Osteoblast (primary cell): ENCODE results near the gene GAL3ST2. TPM values are rescaled to one million over a fixed set of nuclear protein-coding genes. Genes with fewer than 3 reads are reported as not detected.

ENCODE experiments used
- DNase-seq: peaks from one replicate; pipeline ENCODE4 v3.0.0; 2011; ENCODE audit warnings: low spot score, mixed read lengths; ENCODE audit not compliant: insufficient read length; ENCODE audit errors: missing footprints
- H2AFZ ChIP-seq: 2 replicates; pipeline ENCODE4 v1.6.0; 2011; ENCODE audit warnings: mild to moderate bottlenecking, low read length
- H3K27ac ChIP-seq: 2 replicates; pipeline ENCODE4 v1.5.1; 2011; ENCODE audit warnings: mild to moderate bottlenecking, low read depth, low read length, moderate library complexity
- H3K27me3 ChIP-seq: 2 replicates; pipeline ENCODE4 v1.6.0; 2012; ENCODE audit warnings: mild to moderate bottlenecking, control low read depth, inconsistent platforms, low read length, moderate library complexity; ENCODE audit not compliant: insufficient read depth
- H3K36me3 ChIP-seq: 2 replicates; pipeline ENCODE4 v1.5.1; 2011; ENCODE audit warnings: mild to moderate bottlenecking, low read length, control low read depth, moderate library complexity; ENCODE audit not compliant: insufficient read depth
- H3K4me1 ChIP-seq: 2 replicates; pipeline ENCODE4 v1.5.1; 2011; ENCODE audit warnings: mild to moderate bottlenecking, low read length, control low read depth, moderate library complexity; ENCODE audit not compliant: insufficient read depth
- H3K4me2 ChIP-seq: 2 replicates; pipeline ENCODE4 v1.6.0; 2011; ENCODE audit warnings: mild to moderate bottlenecking, low read length; ENCODE audit not compliant: insufficient read depth
- H3K4me3 ChIP-seq: fragments of 200-600 bp; sonication (generic); 3 replicates; pipeline ENCODE4 v1.5.1; 2012; ENCODE audit warnings: mild to moderate bottlenecking, low read length, inconsistent platforms; ENCODE audit not compliant: insufficient read depth
- H3K79me2 ChIP-seq: 2 replicates; pipeline ENCODE4 v1.6.0; 2012; ENCODE audit warnings: mild to moderate bottlenecking, low read length, control low read depth, inconsistent platforms; ENCODE audit not compliant: insufficient read depth
- H3K9me3 ChIP-seq: 2 replicates; pipeline ENCODE4 v1.5.1; 2011; ENCODE audit warnings: low read depth, low read length, control low read depth
- H4K20me1 ChIP-seq: 2 replicates; pipeline ENCODE4 v1.6.0; 2012; ENCODE audit warnings: mild to moderate bottlenecking, low read length, control low read depth; ENCODE audit not compliant: insufficient read depth
- total RNA-seq: library from RNA; depleted of rRNA; stranded (reverse); fragments of >200 nt; gene quantifications from 2 replicates; pipeline ENCODE4 v1.2.3, GENCODE V29; 2012
- TF ChIP-seq, protein P1 (sequence below): IDR thresholded peaks from 2 replicates; pipeline ENCODE4 v1.5.1; 2011; ENCODE audit warnings: mild to moderate bottlenecking, low read depth, low read length, moderate library complexity; ENCODE audit errors: extremely low read depth

Gene GAL3ST2
- total RNA-seq, 1 donor: 0.36 TPM

DNA sequence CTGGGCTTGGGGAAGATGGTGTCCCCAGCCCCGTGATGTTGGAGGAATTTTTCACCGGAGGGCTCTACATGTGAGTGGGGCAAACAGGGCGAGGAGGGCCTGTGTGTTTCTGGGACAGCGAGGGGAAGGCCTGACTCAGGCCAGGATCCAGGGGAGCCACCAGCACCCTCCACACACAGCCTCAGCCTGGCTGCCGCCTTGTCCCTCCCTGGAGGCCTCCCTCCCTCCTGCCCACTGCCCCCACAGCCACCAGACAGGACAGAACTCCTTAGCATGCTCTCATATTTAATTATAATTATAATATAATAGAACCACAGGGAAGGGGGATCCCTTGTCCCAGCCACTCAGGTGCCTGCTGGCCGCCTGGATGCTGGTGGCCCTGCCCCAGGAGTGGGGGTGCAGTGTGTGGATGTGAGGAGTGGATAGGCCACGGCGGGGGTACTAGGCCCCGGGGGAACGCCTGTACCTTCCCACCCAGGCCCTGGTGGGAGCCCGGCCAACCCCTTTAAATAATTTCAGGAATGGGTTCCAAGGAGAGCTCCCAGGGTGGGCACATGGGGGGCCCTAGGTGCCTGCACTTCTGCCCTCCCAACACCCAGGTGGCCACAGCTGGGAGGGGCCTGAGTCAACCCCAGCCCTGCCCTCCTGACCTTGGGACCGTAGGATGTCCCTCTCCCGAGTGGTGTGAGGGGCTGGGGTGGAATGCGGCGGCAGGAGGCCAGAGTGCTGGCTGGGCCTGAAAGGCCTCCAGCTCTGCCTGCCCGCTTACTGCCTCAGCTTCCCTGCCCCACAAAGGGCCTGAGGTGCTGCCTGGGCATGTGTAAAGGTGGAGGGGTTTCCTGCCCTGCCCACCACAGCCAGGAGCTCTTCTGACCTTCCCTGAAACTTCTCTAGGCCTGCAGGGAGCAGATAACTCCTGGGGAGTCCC, 73.3 kb downstream of the GAL3ST2 start:
- no peaks in the 10 kb centered on the region for H3K9me3 ChIP-seq
- DNase-seq: peak; percentile 86
- peaks cover 4% of the 10 kb centered on the region for H3K27me3 ChIP-seq
- no peaks in the 10 kb centered on the region for H3K79me2 ChIP-seq
- no peak overlapping the region for H3K27ac ChIP-seq
- H3K36me3 ChIP-seq: no peaks in the 10 kb centered on the region
- no peaks in the 10 kb centered on the region for H3K4me1 ChIP-seq
- H2AFZ ChIP-seq: no peak overlapping the region
- TF ChIP-seq, protein P1, sequence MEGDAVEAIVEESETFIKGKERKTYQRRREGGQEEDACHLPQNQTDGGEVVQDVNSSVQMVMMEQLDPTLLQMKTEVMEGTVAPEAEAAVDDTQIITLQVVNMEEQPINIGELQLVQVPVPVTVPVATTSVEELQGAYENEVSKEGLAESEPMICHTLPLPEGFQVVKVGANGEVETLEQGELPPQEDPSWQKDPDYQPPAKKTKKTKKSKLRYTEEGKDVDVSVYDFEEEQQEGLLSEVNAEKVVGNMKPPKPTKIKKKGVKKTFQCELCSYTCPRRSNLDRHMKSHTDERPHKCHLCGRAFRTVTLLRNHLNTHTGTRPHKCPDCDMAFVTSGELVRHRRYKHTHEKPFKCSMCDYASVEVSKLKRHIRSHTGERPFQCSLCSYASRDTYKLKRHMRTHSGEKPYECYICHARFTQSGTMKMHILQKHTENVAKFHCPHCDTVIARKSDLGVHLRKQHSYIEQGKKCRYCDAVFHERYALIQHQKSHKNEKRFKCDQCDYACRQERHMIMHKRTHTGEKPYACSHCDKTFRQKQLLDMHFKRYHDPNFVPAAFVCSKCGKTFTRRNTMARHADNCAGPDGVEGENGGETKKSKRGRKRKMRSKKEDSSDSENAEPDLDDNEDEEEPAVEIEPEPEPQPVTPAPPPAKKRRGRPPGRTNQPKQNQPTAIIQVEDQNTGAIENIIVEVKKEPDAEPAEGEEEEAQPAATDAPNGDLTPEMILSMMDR: no peak
- H3K4me3 ChIP-seq: no peak overlapping the region
- no peak overlapping the region for H3K4me2 ChIP-seq
- H4K20me1 ChIP-seq: no peaks in the 10 kb centered on the region

GRCh38 chr2:241850544-241851324, 74.1 kb downstream of the GAL3ST2 start:
- Histone ChIP-seq H2AFZ (no peak overlapping the region), H3K79me2 (no peaks in the 10 kb centered on the region), H3K4me3 (no peak overlapping the region), H3K9me3 (no peaks in the 10 kb centered on the region), H3K36me3 (no peaks in the 10 kb centered on the region), H4K20me1 (no peaks in the 10 kb centered on the region), H3K4me1 (no peaks in the 10 kb centered on the region), H3K4me2 (no peak overlapping the region), H3K27me3 (no peaks in the 10 kb centered on the region), H3K27ac (no peak overlapping the region)
- DNase-seq: peak; percentile 65
- TF ChIP-seq, protein P1: no peak

DNA sequence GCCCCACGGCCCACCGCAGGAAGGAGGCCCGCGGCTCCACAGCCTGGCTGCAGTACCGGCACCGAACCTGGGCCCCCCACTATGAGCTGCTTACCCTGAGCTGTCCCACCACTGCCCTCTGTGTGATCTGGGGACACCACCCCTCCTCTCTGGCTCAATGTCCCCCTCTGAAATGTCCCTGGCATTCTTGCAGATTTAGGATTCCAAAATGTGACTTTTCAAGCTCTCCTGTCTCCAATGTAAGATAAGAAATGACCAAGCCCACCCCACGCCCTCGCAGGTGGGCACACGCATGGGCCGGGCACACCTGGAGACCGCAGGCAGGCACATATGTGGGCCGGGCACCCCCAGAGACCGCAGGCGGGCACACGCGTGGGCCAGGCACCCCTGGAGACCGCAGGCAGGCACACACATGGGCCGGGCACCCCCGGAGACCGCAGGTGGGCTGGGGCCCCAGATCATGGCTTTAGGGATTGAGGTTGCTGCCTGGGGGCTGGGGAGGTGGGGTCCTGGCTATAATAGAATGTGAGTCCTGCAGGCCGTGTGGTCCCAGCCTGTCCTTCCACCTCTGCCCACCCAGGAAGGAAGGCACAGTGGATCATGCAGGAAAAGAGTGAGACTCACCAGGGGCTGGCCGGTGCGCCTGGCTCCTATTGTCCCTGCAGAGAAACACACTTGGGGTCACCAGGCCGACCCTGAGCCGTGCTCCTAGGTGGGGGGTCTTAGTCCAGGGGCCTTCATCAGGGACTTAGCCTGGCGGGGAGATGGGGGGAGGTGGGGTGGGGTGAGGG, 74.9 kb downstream of the GAL3ST2 start:
- TF ChIP-seq, protein P1: no peak
- H3K36me3 ChIP-seq: no peaks in the 10 kb centered on the region
- H3K4me2 ChIP-seq: no peak overlapping the region
- no peak overlapping the region for H3K27ac ChIP-seq
- no peaks in the 10 kb centered on the region for H3K4me1 ChIP-seq
- H4K20me1 ChIP-seq: no peaks in the 10 kb centered on the region
- H3K9me3 ChIP-seq: no peaks in the 10 kb centered on the region
- H3K79me2 ChIP-seq: no peaks in the 10 kb centered on the region
- H3K4me3 ChIP-seq: no peak overlapping the region
- H2AFZ ChIP-seq: no peak overlapping the region
- no peaks in the 10 kb centered on the region for H3K27me3 ChIP-seq
- DNase-seq: peak; percentile 88
